Activated gamma-delta T cell treated with anti-CD3 and anti-CD28 coated beads, Interleukin-2, amount 50 U/mL, for 16 hours (primary cell): ENCODE results near the gene ZCCHC17.

ENCODE experiments used
- DNase-seq: peaks from one replicate; pipeline ENCODE4 v3.0.0-alpha.2; 2020; ENCODE audit warnings: low read depth

Gene ZCCHC17

GRCh38 chr1:31306278-31306677, 9.4 kb downstream of the ZCCHC17 start:
- no peak for DNase-seq

- DNase-seq: no peak
Measured at GRCh38 chr1:31308036-31308435, 11.2 kb downstream of the ZCCHC17 start.

DNA sequence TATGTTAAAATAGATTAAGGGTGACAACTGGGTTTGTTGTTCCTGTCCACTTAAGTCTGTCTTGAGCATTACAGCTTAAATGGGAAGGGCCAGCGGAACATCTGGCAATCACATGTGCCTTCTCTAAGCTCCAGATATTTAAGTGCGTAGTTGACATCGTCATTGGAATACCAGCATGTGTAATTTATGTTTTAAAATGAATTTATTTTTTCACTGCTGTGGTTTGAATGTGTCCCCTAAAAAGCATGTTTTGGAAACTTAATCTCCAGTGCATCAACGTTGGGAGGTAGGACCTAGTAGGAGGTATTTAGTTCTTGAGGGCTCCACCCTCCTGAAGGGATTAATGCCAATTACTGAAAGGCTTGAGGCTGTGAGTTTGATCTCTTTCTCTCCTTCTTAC, 13.4 kb downstream of the ZCCHC17 start:
- no peak for DNase-seq

DNA sequence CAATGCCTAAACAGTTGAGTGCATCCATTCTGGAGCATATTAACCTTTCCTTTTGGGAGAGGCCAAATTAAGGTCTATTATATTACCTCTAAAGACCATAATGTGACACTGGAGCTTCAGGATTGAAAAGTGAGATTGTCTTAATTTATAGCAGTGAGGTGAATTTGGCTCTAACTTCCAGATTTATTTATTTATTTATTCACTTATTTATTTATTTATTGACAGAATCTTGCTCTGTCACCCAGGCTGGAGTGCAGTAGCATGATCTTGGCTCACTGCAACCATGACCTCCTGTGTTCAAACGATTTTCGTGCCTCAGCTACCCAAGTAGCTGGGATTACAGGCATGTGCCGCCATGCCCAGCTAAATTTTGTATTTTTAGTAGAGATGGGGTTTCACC, 19.1 kb downstream of the ZCCHC17 start:
- DNase-seq: no peak

GRCh38 chr1:31318146-31318545, 21.3 kb downstream of the ZCCHC17 start:
- no peak for DNase-seq

- no peak for DNase-seq
Measured at GRCh38 chr1:31324093-31324492, 27.3 kb downstream of the ZCCHC17 start.

DNA sequence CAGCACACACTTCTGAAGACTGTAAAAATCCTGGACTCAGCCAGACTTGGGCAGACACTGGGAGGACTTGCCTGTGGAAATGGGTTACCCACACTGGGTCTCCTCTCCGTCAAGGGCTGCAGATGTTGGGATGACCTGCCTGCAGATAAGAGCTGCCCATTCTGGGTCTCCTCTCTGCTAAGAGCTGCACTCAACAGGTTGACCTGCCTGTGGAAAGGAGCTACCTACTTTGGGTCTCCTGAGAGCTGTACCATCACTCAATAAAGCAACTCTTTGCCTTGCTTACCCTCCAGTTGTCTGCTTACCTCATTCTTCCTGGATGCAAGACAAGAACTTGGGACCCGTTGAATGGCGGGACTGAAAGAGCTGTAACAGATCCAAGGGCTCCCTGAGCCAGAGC, 28.2 kb downstream of the ZCCHC17 start:
- no peak for DNase-seq

DNA sequence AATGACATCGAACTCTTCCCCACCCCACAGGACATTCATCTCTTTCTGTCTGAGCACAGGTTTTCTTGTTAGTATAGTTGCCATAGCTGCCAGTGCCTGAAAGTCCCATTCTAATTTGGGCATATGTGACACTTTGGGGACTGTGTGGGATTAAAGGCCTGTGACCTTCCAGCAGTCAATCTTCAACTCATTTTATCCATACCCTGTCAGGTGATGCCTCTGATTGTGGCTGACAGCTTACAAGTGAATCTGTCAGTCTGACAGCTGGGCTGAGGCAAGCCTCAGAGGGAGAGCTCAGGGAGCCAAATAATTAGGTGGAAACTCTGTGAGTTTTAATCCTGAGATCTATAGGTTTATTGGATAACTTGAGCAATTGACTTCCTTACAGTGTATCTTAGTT, 29.6 kb downstream of the ZCCHC17 start:
- no peak for DNase-seq

DNA sequence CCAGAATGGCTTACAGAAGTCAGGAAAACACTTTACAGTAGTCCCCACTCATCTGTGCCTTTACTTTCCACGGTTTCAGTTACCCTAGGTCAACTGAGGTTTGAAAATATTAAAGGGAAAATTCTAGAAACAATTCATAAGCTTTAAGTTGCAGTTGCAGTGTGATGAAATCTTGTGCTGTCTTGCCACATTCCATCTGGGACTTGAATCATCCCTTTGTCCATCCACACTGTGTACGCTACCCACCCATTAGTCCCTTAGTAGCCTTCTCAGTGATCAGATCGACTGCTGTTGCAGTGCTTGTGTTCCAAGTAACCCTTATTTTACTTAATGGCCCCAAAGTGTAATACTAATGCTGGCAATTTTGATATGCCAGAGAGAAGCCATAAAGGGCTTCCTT, 30.5 kb downstream of the ZCCHC17 start:
- no peak for DNase-seq

- DNase-seq: no peak
Measured at GRCh38 chr1:31335007-31335406, 38.2 kb downstream of the ZCCHC17 start.

- DNase-seq: no peak
Measured at GRCh38 chr1:31336687-31337467, 40.0 kb downstream of the ZCCHC17 start.

DNA sequence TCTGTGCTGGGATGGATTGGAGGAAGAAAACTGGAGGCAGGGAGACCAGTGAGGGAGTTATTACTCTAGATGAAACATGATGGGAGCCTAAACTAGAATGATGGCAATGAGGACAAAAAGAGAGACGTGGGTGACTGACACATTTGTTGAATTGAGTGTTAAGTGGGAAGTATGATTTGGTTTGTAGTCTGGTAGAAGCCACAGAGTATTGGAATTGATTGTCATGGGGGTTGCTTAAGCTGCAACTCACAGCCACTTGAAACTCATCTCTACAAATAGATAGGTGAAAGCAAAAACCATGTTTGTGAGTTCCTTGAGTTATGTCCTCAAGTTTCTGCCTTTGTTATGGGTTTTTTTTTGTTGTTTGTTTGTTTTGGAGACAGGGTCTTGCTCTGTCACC, 47.7 kb downstream of the ZCCHC17 start:
- no peak for DNase-seq

- DNase-seq: no peak
Measured at GRCh38 chr1:31345635-31346034, 48.8 kb downstream of the ZCCHC17 start.

- DNase-seq: no peak
Measured at GRCh38 chr1:31346785-31347184, 50.0 kb downstream of the ZCCHC17 start.

- DNase-seq: no peak
Measured at GRCh38 chr1:31348449-31348848, 51.6 kb downstream of the ZCCHC17 start.

DNA sequence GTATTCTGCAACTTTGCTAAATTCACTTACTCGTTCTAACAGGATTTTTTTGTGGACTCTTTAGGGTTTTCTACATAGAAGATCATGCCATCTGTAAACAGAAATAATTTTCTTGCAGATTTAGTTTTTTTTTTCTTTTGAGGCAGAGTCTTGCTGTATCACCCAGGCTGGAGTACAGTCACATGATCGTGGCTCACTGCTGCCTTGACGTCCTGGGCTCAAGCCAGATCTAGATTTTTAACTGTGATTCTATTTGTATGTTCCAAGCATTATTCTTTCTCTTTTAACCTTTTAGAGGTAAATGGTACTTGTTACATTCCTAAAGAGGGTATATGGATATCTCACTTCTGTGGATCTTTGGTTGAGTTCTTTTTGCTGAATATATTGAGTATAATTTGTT, 57.5 kb downstream of the ZCCHC17 start:
- DNase-seq: no peak

GRCh38 chr1:31356427-31356826, 59.6 kb downstream of the ZCCHC17 start:
- DNase-seq: no peak

GRCh38 chr1:31361607-31362006, 64.8 kb downstream of the ZCCHC17 start:
- no peak for DNase-seq

GRCh38 chr1:31362032-31362431, 65.2 kb downstream of the ZCCHC17 start:
- DNase-seq: no peak

- no peak for DNase-seq
Measured at GRCh38 chr1:31364561-31365250, 67.9 kb downstream of the ZCCHC17 start.

GRCh38 chr1:31366796-31367195, 70.0 kb downstream of the ZCCHC17 start:
- DNase-seq: no peak

GRCh38 chr1:31368611-31369107, 71.8 kb downstream of the ZCCHC17 start:
- no peak for DNase-seq

GRCh38 chr1:31370021-31370420, 73.2 kb downstream of the ZCCHC17 start:
- no peak for DNase-seq

GRCh38 chr1:31370565-31370964, 73.7 kb downstream of the ZCCHC17 start:
- no peak for DNase-seq
